Ureter (tissue), 1 donor: ENCODE results near the gene FAT1. TPM values are rescaled to one million over a fixed set of nuclear protein-coding genes. Genes with fewer than 3 reads are reported as not detected.

Experiments
- DNase-seq: peaks from one replicate; pipeline ENCODE4 v3.0.0-alpha.2; 2020; ENCODE audit warnings: low spot score
- total RNA-seq: library from RNA; stranded (reverse); gene quantifications from one replicate; pipeline ENCODE4 v1.2.4, GENCODE V29; 2023
- donor health status: DM: yes; HTN: yes; CAD: no.

The FAT1 gene
- total RNA-seq, 1 donor from 2014 or later = 185 TPM

DNA sequence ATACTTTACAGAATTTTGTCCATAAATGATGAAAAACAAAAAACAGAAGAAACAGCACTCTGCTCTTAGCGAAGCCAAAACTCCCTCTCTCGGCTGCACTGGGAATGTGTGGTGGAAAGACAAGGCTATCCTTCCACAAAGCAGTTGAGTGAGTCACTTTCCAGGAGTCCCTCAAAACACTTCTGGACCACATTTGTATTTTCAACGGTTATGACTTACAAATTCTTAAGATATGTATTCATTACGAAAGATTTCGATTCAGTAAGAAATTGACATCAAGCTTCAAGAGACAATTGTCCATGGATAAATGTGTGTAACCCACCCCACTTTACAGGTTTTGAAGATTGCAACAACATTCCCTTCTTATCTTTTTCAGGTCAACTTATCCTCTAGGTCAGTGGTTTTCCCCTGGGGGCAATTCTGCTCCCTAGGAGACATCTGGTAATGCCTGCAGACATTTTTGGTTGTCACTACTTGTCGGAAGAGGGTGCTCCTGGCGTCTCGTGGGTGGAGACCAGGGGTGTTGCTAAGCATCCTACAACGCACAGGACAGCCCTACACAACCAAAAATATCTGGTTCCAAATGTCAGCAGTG is 101.6 kb downstream of the FAT1 start:
- no peak for DNase-seq

DNA sequence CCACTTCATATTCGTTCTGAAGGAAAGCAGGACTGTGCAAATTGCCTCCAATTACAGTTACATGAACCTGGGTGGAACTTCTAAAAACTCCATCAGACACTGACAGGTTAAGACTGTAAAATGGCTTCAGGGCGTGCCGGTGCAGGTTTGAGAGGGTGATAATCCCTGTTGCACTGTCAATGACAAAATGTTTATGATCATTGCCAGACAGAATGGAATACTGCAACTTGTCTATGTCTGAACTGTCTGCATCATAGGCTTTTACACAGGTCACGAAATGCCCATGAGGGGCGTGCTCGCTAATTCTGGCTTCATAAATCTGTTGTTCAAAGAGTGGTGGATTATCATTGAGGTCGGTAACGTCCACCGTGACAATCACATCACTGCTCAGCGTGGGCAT is 104.6 kb downstream of the FAT1 start:
- no peak for DNase-seq

DNA sequence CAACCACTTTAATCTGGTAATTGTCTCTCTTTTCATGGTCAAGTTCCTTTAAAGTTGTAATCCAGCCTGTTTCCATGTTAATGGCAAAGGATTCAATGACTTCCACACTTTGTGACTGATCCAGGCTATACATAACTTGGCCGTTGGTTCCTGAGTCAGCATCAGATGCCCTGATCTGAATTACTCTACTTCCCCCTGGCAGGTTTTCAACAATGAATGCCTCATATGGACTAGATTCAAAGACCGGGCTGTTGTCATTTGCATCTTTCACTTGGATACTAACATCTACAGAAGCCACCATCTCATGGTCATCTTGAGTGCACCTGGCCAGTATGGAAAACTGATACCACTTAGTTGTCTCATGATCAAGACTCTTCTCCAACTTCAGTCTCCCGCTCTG is 105.7 kb downstream of the FAT1 start:
- DNase-seq = no peak

DNA sequence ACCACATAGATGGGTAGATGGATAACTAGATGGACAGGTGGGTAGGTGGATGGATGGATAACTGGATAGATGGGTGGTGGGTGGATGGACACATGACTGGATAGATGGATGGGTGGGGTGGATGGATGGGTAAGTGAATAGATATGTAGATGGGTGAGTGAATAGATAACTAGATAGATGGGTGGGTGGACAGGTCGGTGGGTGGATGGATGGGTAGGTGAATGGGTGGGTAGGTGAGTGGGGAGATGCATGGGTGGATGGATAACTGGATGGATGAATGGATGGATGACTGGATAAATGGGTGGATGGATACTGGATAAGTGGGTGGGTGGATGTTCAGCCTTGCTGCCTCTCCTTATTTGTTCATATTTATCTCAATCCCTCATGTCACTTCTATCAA is 116.2 kb downstream of the FAT1 start:
- no peak for DNase-seq

DNA sequence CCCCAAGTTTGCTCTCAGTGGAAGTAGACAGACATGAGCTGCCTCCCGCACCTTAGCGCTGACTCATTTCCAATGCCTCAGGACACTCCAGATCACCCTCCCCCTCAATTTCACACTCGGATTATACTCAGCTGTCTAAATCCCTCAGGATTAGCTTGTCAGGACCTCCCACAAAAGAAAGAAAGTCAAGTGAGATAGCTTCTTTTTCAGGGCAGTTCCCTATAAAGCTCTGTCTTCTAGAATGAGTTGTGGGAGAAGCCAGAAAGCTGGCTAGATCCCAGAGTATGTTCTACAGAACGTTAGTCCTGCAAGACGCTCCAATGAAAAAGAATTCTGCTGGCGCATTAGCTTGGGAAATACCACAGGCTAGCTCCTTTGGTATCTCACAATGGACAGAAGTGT is 117.1 kb downstream of the FAT1 start:
- DNase-seq = no peak

DNA sequence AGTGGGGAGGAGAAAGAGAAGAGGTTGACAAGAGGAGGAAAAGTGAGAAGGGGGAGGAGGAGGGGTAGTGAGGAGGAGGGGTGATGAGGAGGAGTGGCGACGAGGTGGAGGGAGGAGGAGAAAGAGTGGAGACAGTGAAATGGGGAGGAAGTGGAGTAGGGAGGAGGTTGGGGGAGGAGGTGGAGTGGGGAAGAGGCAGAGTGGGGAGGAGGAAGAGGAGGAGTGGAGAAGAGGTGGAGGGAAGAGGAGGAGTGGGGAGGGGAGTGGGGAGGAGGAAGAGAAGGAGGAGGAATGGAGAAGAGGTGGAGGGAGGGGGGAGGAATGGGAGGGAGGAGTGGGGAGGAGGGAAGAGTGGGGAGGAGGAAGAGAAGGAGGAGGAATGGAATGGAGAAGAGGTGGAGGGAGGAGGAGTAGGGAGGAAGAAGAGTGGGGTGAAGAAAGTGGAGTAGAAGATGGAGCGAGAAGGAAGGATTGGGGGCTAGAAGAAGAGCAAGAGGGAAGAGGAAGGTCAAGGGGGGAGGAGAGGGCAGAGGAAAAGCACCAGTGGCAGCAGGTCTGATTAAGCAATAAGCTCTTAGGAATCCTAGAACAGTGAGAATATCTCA is 118.3 kb downstream of the FAT1 start:
- DNase-seq = no peak

DNA sequence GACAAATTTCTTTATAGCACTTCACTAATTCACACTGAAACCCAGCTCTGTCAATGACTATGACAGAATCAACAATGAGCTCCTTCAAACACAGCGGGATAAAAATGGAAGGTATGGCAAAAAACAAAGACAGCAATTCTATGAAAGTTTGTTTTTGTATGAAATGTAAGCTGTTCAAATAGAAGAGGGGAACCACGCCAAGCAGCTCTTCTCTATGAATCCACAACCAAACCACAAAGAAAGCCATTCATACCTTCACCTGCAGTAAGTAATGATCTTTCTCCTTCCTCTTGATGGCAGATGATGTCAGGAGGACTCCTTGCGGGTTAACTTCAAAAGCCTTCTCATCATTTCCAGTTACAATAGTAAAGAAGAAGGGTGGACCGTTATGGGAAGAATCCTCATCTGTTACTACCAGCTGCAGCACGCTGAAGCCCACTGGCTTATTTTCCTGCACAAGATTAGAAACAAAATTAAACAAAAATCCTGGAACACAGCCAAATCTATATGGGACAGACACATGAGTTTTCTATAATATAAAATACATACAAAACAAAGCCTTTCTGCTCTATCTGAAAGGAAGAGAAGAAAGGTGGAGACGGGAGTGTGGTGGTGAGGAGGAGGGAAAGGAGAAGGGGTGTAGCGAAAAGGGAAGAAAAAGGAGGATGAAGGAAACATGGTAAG is 119.4 kb downstream of the FAT1 start:
- no peak for DNase-seq

DNA sequence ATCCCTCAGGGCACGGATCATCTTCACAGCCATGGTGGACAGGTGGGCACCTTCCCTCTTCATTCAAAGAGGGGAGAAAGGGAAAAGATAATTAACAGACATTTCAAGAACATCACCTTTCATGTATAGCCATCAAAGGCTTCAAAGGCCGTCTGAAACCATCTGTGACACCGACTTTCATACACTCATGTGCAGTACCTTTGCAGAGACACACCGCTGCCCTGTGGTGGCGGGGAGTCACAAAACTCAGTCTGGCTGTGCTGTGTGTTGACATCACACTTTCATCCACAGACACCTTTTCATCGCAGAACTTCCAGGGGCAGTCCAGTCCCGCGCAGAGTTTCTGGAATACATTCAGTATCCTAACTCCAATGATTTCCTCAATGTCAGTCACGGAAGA is 120.7 kb downstream of the FAT1 start:
- no peak for DNase-seq

DNA sequence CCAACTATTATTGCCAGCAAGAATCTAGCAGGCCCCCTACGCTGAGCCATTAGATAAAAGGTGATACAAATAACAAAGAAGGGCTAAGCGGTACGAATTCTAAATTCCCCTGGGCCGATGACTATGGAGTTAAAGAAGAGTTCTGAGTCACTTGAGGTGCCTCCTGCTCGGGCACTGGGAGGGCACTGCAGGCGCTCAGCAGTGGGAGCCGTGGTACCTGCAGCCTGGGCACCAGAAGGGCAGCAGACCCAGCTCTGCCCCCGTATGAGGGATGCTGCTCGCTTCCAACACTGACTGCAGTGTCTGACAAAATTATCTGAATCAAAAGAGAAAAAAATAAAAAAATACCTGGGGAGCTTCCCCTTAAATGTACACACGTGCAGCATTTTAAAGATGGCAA is 124.2 kb downstream of the FAT1 start:
- no peak for DNase-seq

DNA sequence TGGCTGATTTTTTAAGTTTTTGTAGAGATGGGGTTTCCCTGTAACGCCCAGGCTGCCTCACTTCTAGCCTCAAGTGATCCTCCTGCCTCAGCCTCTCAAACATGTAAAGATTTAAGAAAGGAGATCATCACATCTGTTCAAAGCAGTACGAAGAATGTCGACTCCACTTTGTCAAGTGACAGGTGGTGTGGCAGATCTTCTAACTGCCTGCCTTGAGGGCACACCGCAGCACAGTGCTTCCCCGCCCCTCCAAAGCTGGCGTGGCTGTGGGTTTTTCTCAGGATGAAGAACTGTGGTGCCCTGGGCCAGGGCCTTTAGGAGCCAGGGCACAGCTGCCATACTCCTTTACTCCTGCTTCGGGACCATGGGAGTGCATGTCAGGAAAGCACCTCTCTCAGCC is 125.0 kb downstream of the FAT1 start:
- DNase-seq = no peak

DNA sequence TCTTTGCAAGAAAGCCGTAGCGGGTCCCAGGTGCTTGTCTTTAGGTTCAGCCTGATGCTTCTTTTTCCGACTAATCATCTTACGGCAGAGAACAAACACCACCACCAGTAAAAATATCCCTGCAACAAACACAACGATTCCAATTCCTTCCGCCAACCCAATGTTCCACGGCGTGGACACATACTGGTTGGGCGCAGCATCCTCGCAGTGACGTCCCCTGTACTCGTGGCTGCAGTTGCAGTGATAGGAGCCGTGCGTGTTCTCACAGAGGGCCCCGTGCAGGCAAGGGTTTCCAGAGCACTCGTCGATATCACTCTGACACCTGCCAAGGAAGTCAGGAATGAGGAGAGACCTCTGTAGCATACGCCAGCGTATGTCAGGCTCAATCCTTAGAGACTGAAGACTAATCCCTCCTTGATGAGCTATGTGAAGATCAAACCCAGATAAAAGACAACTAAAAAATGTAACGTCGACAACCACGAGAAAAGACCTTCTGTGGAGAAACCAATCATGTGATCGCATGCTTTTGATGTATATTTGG is 126.7 kb downstream of the FAT1 start:
- no peak for DNase-seq

DNA sequence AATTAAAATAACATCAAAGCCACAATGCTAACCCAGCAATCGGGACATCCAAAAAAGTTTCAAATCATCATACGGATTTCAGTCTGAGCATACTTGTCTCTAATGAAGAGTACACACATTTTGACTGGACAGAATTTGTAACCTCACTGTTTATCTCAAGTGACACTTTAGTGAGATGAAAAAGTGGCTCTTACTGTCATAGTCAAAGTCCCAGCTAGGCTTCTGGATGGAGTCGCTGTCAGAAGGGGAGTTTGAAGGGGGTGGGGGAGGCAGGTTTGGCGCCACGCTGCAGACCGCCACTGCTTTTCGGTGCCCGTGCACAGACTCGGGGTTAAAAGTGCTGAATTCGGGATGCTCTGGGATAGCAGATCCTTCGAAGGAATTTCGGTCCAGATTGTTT is 127.3 kb downstream of the FAT1 start:
- DNase-seq = no peak

DNA sequence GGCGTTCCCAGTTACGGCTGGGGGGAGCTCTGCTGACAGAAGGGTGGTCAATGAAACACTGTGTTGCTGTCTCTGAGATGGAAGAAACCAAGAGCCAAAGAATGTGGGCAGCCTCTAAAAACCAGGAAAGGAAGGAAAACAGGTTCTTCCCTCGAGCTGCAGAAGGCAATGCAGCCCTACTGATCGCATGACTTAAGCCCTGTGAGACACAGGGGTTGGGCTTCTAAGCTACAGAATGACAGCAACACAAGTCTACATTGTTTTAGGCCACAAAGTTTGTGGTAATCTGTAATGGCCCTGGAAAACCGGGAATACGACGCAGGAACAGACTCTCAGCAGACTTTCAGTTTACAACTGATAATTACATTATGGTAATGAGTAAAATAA is 130.1 kb downstream of the FAT1 start:
- DNase-seq = no peak

DNA sequence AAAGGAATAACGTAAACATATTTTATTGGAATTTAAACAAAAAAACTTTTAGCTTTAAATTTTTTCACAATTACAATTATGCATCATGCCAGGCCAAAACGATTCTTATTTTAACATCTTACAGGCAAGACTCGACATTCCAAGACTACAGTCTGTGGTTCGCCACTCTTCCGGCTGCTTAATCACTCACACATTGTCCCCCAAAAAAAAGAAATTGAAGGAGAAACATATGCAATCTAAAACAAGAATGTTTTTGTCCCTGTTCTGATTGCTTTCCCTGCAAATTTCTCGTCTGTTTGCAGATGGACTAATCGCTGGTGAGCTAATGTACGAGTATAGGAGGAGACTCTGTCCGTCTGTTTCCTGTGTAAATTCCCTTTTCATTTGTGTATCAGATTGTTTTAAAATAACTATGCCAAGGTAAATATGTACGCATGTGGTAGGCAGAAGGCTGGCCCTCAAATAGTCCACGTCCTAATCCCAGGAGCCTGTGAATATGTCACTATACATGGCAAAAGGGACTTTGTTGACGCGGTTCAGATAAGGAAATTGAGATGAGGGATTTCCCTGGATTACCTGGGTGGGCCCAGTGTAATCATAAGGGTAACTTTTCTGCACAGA is 130.6 kb downstream of the FAT1 start:
- DNase-seq = no peak

DNA sequence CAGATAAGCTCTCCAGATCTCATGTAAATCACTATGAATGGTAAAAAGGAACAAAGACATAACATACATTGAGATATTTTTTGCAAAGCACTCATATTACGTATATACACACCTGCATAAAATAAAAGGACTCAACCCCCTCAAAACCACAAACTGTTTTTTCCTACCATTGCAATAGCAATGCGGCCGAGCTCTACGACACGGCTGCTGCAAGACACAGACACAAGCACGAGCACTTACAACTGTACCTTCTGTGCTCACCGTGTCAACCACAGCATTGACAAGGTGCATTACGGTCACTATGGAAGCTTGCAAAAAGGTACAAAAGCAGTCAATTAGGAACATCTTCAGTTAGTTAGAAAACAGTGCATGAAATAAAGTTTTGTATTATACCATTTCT is 131.2 kb downstream of the FAT1 start:
- no peak for DNase-seq

DNA sequence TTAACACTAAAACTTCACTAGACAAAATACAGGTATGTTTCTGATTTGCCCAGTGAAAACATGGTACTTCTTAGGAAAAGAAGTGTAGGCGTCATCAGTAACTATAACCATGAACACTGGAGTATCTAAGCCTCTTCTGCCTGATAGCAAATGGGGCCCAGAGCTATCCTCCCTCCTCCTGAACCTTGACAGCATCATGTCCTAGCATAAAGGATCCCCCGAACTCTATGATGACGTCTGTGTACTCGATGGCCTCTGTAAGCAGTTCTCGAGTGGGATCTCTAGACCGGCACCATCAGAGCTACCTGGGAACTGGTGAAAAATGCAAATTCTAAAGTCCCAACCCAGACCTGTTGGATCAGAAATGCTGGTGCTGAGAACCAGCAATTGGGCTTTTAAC is 132.0 kb downstream of the FAT1 start:
- DNase-seq = no peak

DNA sequence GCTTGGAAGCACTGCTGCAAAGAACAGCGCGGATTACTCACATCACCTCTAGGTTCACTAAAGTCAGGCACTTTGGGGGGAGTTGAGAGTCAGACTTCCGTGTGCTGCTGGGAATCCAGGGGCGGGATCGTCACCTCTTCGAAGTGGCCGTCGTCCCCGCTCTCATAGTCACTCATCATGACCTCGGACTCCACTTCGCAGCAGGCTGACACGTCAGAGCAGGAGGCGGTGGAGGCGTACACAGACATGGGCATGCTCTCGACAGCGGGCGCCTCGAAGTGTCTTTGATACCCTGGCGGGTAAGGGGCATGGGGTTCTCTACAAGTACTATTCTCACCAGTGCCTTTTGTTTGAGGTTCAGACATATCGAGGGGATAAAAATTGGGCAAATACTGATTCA is 135.2 kb downstream of the FAT1 start:
- no peak for DNase-seq

DNA sequence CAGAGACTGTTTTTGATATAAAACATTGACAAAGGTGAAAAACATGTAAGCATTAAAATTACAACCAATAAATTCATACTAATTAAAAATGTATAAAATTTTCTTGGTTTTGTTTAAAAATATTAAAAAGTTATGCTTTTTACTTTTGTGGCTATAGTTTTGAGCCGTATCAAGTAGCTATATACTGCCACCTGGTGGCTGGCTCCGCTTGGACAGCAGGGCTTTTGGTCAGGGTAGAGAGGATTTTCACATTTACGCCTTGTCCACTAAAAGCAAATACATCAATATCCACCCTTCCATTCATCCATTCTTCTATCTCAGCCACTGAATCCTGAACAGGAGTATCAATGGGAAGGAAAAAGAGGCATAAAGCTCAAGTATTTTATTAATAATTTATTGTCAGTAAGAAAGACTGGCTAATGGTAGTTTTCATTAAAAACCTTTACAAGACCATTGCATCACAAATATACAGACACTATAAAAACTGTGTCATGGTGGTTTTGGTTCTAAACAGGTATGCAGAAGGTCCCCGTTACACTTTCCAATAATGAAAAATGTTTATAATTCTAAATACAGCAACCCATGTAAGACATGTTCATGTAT is 136.1 kb downstream of the FAT1 start:
- peak; percentile 76 for DNase-seq

DNA sequence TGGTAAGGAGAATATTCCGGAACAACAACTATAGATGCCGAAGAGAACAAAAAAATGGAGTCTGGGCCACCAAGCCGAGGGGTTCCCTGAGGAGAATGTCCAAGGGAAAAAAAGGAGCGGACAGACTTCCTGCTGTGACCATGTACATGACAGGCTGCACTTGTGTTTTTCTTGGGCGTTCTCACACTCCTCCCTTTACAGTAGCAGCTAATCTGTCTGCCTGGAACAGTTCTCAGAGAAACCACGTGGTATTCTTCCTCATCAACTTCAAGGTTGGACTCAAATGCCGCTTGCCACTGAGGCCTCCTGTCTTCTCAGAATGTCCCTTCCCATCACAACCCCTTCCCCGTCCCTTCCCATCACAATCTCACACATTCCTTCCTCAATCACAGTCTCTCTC is 137.5 kb downstream of the FAT1 start:
- no peak for DNase-seq

DNA sequence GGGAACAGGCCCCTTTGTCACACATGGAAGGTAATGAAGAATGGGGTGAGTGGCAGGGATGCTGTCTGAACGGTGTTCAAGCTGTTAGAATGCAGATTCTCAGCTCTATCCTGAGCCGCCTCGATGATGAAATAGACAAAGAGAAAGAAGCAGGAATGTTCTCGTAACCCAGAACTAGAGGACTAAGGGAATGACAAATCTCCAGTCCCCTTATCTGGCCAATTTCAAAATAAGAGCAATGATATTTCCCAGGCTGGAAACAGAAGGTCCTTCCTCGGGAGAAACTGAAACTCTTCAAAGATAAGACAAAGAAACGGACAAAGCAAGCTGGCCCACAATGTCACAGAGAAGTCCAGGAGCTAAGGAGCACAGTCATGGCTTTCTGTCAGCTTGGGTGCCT is 138.7 kb downstream of the FAT1 start:
- no peak for DNase-seq

DNA sequence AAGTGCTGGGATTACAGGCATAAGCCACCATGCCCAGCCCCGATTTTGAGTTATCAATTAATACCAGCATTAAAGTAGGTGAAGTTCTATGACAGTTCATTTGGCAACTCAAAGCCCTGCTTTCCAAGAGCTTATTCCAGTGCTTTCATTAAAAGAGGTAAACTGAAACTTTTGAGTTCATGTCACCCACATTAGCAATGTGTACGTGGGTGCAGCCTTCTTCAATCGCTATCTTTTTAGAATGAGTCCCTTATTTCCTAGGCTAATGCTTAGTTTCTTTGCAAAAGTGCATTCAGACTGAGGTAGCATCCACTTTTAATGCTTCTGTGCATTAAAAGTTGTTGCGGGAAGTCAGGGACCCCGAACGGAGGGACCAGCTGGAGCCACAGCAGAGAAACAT is 142.2 kb downstream of the FAT1 start:
- no peak for DNase-seq

DNA sequence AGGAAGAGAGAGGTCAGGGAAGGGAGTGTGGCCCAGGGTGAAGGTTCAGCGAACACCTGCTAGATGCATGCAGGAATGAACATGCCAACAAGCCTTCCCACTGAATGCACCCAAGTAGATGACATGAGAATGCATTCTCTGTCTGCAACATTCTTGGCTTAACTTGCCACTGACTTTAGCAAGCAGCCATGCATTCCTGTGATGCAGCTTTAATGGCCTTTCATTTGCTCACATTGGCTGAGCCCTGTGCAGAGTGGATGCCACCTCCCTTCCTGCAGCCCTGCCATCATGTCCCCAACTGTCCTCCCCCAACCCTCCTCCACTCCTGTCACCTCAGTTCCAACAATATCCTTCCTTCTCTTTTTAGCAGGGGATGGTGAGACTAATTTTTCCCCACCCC is 143.0 kb downstream of the FAT1 start:
- no peak for DNase-seq
